Nephron progenitor cell (in vitro differentiated cells): Measurements from ENCODE around the gene PNMA8A.
A peak's percentile ranks its signal among the peaks of the same experiment; 100 is the strongest.
"Not testable (repeated sequence)": the region's sequence is repeated elsewhere in the genome, so short reads cannot be mapped to it uniquely, and the experiment has no call there.

Experiments
- DNase-seq: peaks from one replicate; pipeline ENCODE4 v3.0.0; 2021
- H3K27ac Mint-ChIP-seq: 2 replicates; pipeline ENCODE4 v1.8.0; 2021; ENCODE audit warnings: mild to moderate bottlenecking, moderate library complexity, mixed read lengths
- H3K27me3 Mint-ChIP-seq: 2 replicates; pipeline ENCODE4 v1.8.0; 2021; ENCODE audit warnings: mild to moderate bottlenecking, low read depth, mixed read lengths; ENCODE audit not compliant: poor library complexity
- H3K36me3 Mint-ChIP-seq: 2 replicates; pipeline ENCODE4 v1.8.0; 2021; ENCODE audit warnings: low read depth, mixed read lengths
- H3K4me1 Mint-ChIP-seq: 2 replicates; pipeline ENCODE4 v1.8.0; 2021; ENCODE audit warnings: mixed read lengths
- H3K4me3 Mint-ChIP-seq: 2 replicates; pipeline ENCODE4 v1.8.0; 2021; ENCODE audit warnings: mild to moderate bottlenecking, moderate library complexity, mixed read lengths
- H3K9me3 Mint-ChIP-seq: 2 replicates; pipeline ENCODE4 v1.8.0; 2021; ENCODE audit warnings: mild to moderate bottlenecking, moderate library complexity, mixed read lengths
- TF ChIP-seq, protein P1 (sequence below): fragments of 200-600 bp; sonication (generic); IDR thresholded peaks from 2 replicates; pipeline ENCODE4 v1.5.0; 2021; ENCODE audit warnings: antibody characterized with exemption

Gene PNMA8A

GRCh38 chr19:46441866-46442265 is 29.5 kb downstream of the PNMA8A start:
- no peak for DNase-seq
- Mint-ChIP-seq H3K27me3 (peaks cover 8% of the 10 kb centered on the region), H3K9me3 (peaks cover 3% of the 10 kb centered on the region), H3K4me3 (no peak overlapping the region), H3K36me3 (no peaks in the 10 kb centered on the region), H3K27ac (no peak overlapping the region), H3K4me1 (no peaks in the 10 kb centered on the region)
- TF ChIP-seq, protein P1, sequence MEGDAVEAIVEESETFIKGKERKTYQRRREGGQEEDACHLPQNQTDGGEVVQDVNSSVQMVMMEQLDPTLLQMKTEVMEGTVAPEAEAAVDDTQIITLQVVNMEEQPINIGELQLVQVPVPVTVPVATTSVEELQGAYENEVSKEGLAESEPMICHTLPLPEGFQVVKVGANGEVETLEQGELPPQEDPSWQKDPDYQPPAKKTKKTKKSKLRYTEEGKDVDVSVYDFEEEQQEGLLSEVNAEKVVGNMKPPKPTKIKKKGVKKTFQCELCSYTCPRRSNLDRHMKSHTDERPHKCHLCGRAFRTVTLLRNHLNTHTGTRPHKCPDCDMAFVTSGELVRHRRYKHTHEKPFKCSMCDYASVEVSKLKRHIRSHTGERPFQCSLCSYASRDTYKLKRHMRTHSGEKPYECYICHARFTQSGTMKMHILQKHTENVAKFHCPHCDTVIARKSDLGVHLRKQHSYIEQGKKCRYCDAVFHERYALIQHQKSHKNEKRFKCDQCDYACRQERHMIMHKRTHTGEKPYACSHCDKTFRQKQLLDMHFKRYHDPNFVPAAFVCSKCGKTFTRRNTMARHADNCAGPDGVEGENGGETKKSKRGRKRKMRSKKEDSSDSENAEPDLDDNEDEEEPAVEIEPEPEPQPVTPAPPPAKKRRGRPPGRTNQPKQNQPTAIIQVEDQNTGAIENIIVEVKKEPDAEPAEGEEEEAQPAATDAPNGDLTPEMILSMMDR: no peak

- not testable (repeated sequence) for H3K27ac Mint-ChIP-seq, H3K4me1 Mint-ChIP-seq, DNase-seq, H3K4me3 Mint-ChIP-seq, H3K36me3 Mint-ChIP-seq, H3K9me3 Mint-ChIP-seq
- H3K27me3 Mint-ChIP-seq: peaks cover 30% of the 10 kb centered on the region
Observed at GRCh38 chr19:46435689-46436088, 35.7 kb downstream of the PNMA8A start.

DNA sequence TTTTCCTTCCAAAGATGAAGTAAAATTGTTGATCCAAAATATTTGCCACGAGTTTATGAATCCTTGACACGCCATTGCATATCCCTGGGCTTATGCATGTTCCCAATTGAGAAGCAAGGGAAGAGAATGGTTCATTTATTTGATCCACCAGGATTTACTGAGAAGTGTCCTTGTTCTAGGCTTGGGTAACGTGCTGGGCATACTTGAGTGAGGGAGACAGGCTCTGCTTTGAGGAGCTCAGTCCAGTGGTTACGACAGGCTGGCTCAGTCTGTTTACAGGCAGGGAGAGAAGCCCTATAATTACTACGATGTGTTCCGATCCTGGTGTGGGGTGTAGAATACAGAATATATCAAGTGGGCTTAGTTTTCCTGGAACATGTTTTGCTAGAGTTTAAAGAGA is 36.4 kb downstream of the PNMA8A start:
- Mint-ChIP-seq H3K27ac (no peak overlapping the region), H3K9me3 (peaks cover 3% of the 10 kb centered on the region), H3K36me3 (no peaks in the 10 kb centered on the region), H3K4me3 (no peak overlapping the region), H3K4me1 (peaks cover 7% of the 10 kb centered on the region), H3K27me3 (peaks cover 35% of the 10 kb centered on the region)
- no peak for DNase-seq
- TF ChIP-seq, protein P1: no peak

- DNase-seq, H3K27ac Mint-ChIP-seq, H3K36me3 Mint-ChIP-seq, H3K9me3 Mint-ChIP-seq, H3K4me3 Mint-ChIP-seq: not testable (repeated sequence)
- peaks cover 50% of the 10 kb centered on the region for H3K27me3 Mint-ChIP-seq
- peaks cover 23% of the 10 kb centered on the region for H3K4me1 Mint-ChIP-seq
Observed at GRCh38 chr19:46433470-46433869, 37.9 kb downstream of the PNMA8A start.

- H3K9me3 Mint-ChIP-seq: no peaks in the 10 kb centered on the region
- H3K27ac Mint-ChIP-seq: no peak overlapping the region
- H3K4me1 Mint-ChIP-seq: peaks cover 39% of the 10 kb centered on the region
- no peak overlapping the region for H3K4me3 Mint-ChIP-seq
- H3K36me3 Mint-ChIP-seq: no peaks in the 10 kb centered on the region
- peaks cover 64% of the 10 kb centered on the region for H3K27me3 Mint-ChIP-seq
- no peak for DNase-seq
- TF ChIP-seq, protein P1: no peak
Observed at GRCh38 chr19:46431824-46432223, 39.5 kb downstream of the PNMA8A start.

DNA sequence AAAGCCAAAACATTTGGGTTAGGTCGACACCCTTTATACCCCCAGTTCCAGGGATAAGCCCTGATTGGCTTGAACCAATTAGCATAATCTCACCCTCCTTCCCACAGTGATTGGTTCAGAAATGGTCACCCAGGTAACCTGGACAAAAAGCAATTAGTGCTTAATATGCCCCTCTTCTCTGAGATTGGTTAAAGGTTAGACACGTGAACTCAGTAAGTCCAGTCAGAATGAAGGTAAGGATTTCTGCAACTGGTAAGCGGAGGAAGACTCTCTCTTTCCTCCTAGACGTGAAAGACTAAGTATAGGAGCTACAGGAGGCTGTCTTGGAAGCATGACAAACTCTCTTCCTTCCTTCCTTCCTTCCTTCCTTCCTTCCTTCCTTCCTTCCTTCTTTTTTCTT is 41.4 kb downstream of the PNMA8A start:
- no peak overlapping the region for H3K27ac Mint-ChIP-seq
- H3K9me3 Mint-ChIP-seq: no peaks in the 10 kb centered on the region
- peaks cover 75% of the 10 kb centered on the region for H3K27me3 Mint-ChIP-seq
- no peaks in the 10 kb centered on the region for H3K36me3 Mint-ChIP-seq
- peaks cover 50% of the 10 kb centered on the region for H3K4me1 Mint-ChIP-seq
- no peak overlapping the region for H3K4me3 Mint-ChIP-seq
- no peak for DNase-seq
- TF ChIP-seq, protein P1: no peak

DNA sequence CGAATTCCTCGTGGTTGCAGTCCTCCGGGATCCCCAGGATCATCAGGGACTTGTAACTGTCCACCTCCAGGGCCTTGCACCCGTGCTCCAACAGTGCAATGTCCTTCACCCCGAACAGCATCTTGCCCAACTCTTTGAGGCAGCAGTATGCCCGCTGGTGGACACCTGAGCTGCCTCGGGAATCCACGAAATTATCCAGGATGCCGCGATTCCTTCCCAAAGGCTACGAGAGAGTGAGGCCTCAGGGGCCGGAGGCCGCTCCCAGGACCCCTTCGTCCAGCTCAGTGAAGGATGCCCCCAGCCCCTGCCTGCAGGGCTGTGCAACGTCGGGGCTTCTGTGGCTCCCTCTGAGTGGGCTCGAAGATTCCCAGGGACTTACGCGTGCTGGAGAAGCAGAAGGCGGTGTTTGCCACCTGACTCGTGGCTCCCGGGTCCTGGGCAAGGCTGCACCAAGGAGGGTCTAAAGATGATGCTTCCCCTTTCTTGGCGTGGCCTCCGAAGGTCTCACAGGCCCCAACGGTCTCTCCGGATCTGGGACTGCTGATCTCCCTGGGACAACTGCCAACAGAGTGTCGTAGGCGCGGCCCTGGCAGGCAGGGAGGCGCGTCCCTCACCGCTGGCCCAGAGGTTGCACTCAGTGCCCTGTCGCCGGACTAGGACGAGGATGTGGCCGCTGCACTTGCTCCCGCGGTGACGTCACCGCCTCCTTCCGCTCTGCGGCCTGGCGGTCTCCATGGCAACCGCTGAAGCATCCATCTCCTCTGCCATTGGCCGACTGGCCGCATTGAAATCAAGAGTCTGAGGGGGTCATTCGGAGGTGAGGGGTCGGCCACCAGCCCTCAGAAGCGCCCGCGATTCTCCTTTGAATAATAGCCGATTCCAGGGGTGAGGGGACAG is 42.9 kb downstream of the PNMA8A start, which contains the start of gene PNMA8C:
Gene PNMA8C (minus strand): TSS at position 698 of the 897 bp plus-strand sequence. CDS start 577 bp downstream, at position 121.
- Mint-ChIP-seq H3K27ac (no peak within 1 kb of the TSS), H3K9me3 (no peaks in the 10 kb centered on the region), H3K36me3 (no peaks in the 10 kb centered on the region), H3K27me3 (peaks cover 77% of the 10 kb centered on the region), H3K4me3 (peak within 1 kb of the TSS; percentile 45), H3K4me1 (peaks cover 50% of the 10 kb centered on the region)
- peak; percentile 86 for DNase-seq
- TF ChIP-seq, protein P1: no peak
